Osteoblast (primary cell): ENCODE measurements around the gene PSMD10. TPM values are rescaled to one million over a fixed set of nuclear protein-coding genes. Genes with fewer than 3 reads are reported as not detected.

Source experiments
- DNase-seq: peaks from one replicate; pipeline ENCODE4 v3.0.0; 2011; ENCODE audit warnings: low spot score, mixed read lengths; ENCODE audit not compliant: insufficient read length; ENCODE audit errors: missing footprints
- H2AFZ ChIP-seq: 2 replicates; pipeline ENCODE4 v1.6.0; 2011; ENCODE audit warnings: mild to moderate bottlenecking, low read length
- H3K27ac ChIP-seq: 2 replicates; pipeline ENCODE4 v1.5.1; 2011; ENCODE audit warnings: mild to moderate bottlenecking, low read depth, low read length, moderate library complexity
- H3K27me3 ChIP-seq: 2 replicates; pipeline ENCODE4 v1.6.0; 2012; ENCODE audit warnings: mild to moderate bottlenecking, control low read depth, inconsistent platforms, low read length, moderate library complexity; ENCODE audit not compliant: insufficient read depth
- H3K36me3 ChIP-seq: 2 replicates; pipeline ENCODE4 v1.5.1; 2011; ENCODE audit warnings: mild to moderate bottlenecking, low read length, control low read depth, moderate library complexity; ENCODE audit not compliant: insufficient read depth
- H3K4me1 ChIP-seq: 2 replicates; pipeline ENCODE4 v1.5.1; 2011; ENCODE audit warnings: mild to moderate bottlenecking, low read length, control low read depth, moderate library complexity; ENCODE audit not compliant: insufficient read depth
- H3K4me2 ChIP-seq: 2 replicates; pipeline ENCODE4 v1.6.0; 2011; ENCODE audit warnings: mild to moderate bottlenecking, low read length; ENCODE audit not compliant: insufficient read depth
- H3K4me3 ChIP-seq: fragments of 200-600 bp; sonication (generic); 3 replicates; pipeline ENCODE4 v1.5.1; 2012; ENCODE audit warnings: mild to moderate bottlenecking, low read length, inconsistent platforms; ENCODE audit not compliant: insufficient read depth
- H3K79me2 ChIP-seq: 2 replicates; pipeline ENCODE4 v1.6.0; 2012; ENCODE audit warnings: mild to moderate bottlenecking, low read length, control low read depth, inconsistent platforms; ENCODE audit not compliant: insufficient read depth
- H3K9me3 ChIP-seq: 2 replicates; pipeline ENCODE4 v1.5.1; 2011; ENCODE audit warnings: low read depth, low read length, control low read depth
- H4K20me1 ChIP-seq: 2 replicates; pipeline ENCODE4 v1.6.0; 2012; ENCODE audit warnings: mild to moderate bottlenecking, low read length, control low read depth; ENCODE audit not compliant: insufficient read depth
- total RNA-seq: library from RNA; depleted of rRNA; stranded (reverse); fragments of >200 nt; gene quantifications from 2 replicates; pipeline ENCODE4 v1.2.3, GENCODE V29; 2012
- TF ChIP-seq, protein P1 (sequence below): IDR thresholded peaks from 2 replicates; pipeline ENCODE4 v1.5.1; 2011; ENCODE audit warnings: mild to moderate bottlenecking, low read depth, low read length, moderate library complexity; ENCODE audit errors: extremely low read depth

The PSMD10 gene
- total RNA-seq, 1 donor: 60.8 TPM

DNA sequence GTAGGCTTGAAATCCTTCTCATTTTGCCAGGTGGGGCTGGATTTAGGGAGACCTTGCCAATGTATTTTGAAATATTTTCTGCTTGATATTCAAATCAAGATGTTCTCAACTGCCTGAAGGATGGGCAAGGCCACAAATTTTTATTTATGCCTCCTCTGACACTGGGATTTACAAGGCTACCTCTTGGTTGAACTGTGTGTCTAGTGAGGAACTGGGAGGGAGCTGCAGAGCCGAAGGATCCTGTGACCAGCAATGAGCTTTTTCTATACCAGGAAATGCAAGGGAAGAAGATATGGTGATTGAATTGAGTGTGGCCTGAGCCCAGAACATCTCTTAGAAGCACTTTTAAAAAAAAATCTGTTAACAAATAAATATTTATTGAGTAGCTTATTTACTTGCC is 31.5 kb downstream of the PSMD10 start:
- DNase-seq: no peak
- Histone ChIP-seq H3K4me2 (no peak overlapping the region), H3K27me3 (peaks cover 76% of the 10 kb centered on the region), H3K9me3 (no peaks in the 10 kb centered on the region), H3K4me3 (no peak overlapping the region), H3K4me1 (no peaks in the 10 kb centered on the region), H3K79me2 (no peaks in the 10 kb centered on the region), H2AFZ (no peak overlapping the region), H4K20me1 (no peaks in the 10 kb centered on the region), H3K36me3 (no peaks in the 10 kb centered on the region), H3K27ac (no peak overlapping the region)
- TF ChIP-seq, protein P1, sequence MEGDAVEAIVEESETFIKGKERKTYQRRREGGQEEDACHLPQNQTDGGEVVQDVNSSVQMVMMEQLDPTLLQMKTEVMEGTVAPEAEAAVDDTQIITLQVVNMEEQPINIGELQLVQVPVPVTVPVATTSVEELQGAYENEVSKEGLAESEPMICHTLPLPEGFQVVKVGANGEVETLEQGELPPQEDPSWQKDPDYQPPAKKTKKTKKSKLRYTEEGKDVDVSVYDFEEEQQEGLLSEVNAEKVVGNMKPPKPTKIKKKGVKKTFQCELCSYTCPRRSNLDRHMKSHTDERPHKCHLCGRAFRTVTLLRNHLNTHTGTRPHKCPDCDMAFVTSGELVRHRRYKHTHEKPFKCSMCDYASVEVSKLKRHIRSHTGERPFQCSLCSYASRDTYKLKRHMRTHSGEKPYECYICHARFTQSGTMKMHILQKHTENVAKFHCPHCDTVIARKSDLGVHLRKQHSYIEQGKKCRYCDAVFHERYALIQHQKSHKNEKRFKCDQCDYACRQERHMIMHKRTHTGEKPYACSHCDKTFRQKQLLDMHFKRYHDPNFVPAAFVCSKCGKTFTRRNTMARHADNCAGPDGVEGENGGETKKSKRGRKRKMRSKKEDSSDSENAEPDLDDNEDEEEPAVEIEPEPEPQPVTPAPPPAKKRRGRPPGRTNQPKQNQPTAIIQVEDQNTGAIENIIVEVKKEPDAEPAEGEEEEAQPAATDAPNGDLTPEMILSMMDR: no peak

DNA sequence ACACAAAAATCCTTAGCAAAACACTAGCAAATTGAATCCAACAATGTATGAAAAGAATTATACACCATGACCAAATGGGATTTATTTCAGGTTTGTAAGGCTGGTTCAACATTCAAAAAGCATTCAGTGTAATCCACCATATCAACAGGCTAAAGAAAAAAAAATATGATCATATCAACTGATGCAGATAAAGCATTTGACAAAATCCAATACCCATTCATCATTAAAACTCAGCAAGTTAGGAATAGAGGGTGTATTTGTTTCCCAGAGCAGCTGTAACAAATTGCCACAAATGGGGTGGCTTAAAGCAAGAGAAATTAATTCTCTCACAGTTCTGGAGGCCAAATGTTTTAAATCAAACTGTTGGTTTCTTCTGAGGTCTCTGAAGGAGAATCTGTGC is 35.8 kb downstream of the PSMD10 start:
- no peak overlapping the region for H2AFZ ChIP-seq
- peaks cover 68% of the 10 kb centered on the region for H3K27me3 ChIP-seq
- H3K9me3 ChIP-seq: no peaks in the 10 kb centered on the region
- H3K36me3 ChIP-seq: no peaks in the 10 kb centered on the region
- H4K20me1 ChIP-seq: no peaks in the 10 kb centered on the region
- H3K4me1 ChIP-seq: no peaks in the 10 kb centered on the region
- no peak for DNase-seq
- H3K27ac ChIP-seq: no peak overlapping the region
- no peak overlapping the region for H3K4me3 ChIP-seq
- no peak overlapping the region for H3K4me2 ChIP-seq
- no peaks in the 10 kb centered on the region for H3K79me2 ChIP-seq
- TF ChIP-seq, protein P1: no peak

DNA sequence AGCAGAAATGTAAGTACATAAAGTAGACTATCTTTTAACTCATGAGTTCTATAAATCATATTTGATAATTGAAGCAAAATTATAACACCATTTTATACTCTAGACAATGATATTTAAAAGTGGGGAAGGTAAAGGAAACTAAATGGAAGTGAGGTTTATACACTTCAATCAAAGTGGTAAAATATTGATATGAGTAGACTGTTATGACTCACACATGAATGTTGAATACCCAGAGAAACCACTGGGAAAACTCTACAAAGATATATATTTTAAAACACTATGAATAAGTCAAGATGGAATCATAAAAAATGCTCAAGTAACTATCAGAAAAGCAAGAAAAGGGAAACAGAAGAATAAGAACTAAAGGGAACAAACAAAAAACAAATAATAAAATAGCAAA is 38.1 kb downstream of the PSMD10 start:
- no peaks in the 10 kb centered on the region for H3K9me3 ChIP-seq
- no peak overlapping the region for H3K4me2 ChIP-seq
- no peak overlapping the region for H3K27ac ChIP-seq
- no peak overlapping the region for H3K4me3 ChIP-seq
- peaks cover 57% of the 10 kb centered on the region for H3K27me3 ChIP-seq
- TF ChIP-seq, protein P1: no peak
- no peaks in the 10 kb centered on the region for H3K79me2 ChIP-seq
- H2AFZ ChIP-seq: no peak overlapping the region
- no peaks in the 10 kb centered on the region for H3K4me1 ChIP-seq
- H4K20me1 ChIP-seq: no peaks in the 10 kb centered on the region
- no peaks in the 10 kb centered on the region for H3K36me3 ChIP-seq
- no peak for DNase-seq

DNA sequence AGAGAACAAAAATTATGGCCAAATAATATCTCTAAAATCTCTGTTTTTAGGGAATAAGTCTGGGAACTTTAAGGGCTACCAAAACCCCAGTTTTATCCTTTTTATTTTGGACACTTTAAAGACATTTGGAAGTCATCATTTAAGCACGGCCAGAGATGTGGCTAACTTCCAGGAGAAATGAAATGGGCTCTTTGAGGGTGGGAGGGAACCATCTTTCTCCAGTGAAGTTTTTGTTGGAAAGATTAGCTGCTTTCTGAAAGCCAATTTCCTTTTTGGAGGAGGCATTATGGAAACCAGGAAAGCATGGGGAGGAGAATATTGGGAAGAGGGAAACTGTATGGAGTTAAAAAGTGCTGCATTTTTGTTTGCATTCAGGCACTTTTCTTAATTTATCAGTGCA is 41.7 kb downstream of the PSMD10 start:
- no peak overlapping the region for H3K4me3 ChIP-seq
- no peaks in the 10 kb centered on the region for H3K79me2 ChIP-seq
- peaks cover 41% of the 10 kb centered on the region for H3K27me3 ChIP-seq
- TF ChIP-seq, protein P1: no peak
- DNase-seq: no peak
- H4K20me1 ChIP-seq: no peaks in the 10 kb centered on the region
- no peak overlapping the region for H3K4me2 ChIP-seq
- no peak overlapping the region for H3K27ac ChIP-seq
- H3K4me1 ChIP-seq: no peaks in the 10 kb centered on the region
- H3K36me3 ChIP-seq: no peaks in the 10 kb centered on the region
- no peaks in the 10 kb centered on the region for H3K9me3 ChIP-seq
- no peak overlapping the region for H2AFZ ChIP-seq
